Heart left ventricle (tissue), 13 donors: ENCODE measurements around the gene KCNK7.

ENCODE experiments used
- POLR2A ChIP-seq, 2 donors: fragments of 450-650 bp; IDR thresholded peaks; one replicate each; pipeline ENCODE4 v1.6.1; 2017; ENCODE audit warnings: antibody characterized with exemption in 2 of 2, mild to moderate bottlenecking in 2 of 2, moderate library complexity in 2 of 2
- TF ChIP-seq, protein P1 (sequence below), 12 donors: fragments of 200-600 bp; sonication (generic) in 4 of 12; IDR thresholded peaks; one replicate each; pipeline versions ENCODE4 v1.5.0 to v1.8.0; 2018 to 2022; ENCODE audit warnings: antibody characterized with exemption in 12 of 12, mild to moderate bottlenecking in 5 of 12
- donor health status: ischemic (EF 13 %, LVEDD 7.1; RV severe dilation, severe dysfunction).
- donor health status: DM: no; HTN: yes; CAD: no.
- donor health status: DM: no; HTN: no; CAD: no.
- donor health status: ischemic (EF 25% LVEDD 6.9; RV normal size, moderate dysfunction).
- donor health status: ischemic (EF 25% LVEDD 5.7; RV mildly dilated, moderate dysfunction).
- donor health status: ischemic (EF 35%, LVEDD 5.7; RV mildly dilated, moderate dysfunction).
- donor health status: nonischemic (EF 11% LVEDD 7.7; RV severe dilation, severe dysfunction).
- donor health status: DM: yes; HTN: yes; CAD: no.
- donor health status: PGD.
- donor health status: ischemic (EF 29% LVEDD 5.4; RV normal size, mild dysfunction).
- donor health status: nonischemic (EF 23%, LVEDD 6.1; RV moderate dilation, normal function).

DNA sequence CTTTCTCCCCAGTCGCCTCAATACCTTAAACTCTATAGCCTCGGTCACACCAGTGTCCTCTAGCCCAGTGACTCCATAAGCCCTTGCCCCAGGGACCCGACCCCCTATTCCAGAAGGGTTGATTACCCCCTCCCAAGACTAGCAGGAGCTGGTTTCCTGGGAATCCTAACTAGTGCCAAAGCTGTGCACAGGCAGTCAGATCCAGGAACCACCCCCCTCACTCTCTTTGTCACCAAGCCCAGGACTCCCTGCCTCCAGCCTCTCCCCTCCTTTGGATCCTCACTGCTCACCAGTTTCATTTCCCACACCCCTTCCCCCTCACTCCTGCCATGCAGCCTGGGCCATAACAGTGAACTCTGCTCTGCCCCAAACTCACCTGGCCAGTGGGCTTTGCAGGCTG lies 47.2 kb downstream of the KCNK7 start:
- TF ChIP-seq, protein P1, sequence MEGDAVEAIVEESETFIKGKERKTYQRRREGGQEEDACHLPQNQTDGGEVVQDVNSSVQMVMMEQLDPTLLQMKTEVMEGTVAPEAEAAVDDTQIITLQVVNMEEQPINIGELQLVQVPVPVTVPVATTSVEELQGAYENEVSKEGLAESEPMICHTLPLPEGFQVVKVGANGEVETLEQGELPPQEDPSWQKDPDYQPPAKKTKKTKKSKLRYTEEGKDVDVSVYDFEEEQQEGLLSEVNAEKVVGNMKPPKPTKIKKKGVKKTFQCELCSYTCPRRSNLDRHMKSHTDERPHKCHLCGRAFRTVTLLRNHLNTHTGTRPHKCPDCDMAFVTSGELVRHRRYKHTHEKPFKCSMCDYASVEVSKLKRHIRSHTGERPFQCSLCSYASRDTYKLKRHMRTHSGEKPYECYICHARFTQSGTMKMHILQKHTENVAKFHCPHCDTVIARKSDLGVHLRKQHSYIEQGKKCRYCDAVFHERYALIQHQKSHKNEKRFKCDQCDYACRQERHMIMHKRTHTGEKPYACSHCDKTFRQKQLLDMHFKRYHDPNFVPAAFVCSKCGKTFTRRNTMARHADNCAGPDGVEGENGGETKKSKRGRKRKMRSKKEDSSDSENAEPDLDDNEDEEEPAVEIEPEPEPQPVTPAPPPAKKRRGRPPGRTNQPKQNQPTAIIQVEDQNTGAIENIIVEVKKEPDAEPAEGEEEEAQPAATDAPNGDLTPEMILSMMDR (IDR thresholded peaks at IDR 0.05): no peak
- TF ChIP-seq POLR2A (IDR thresholded peaks at IDR 0.05): no peak
